ENCODE results near the gene RNF113A.
"Not testable (repeated sequence)": the region's sequence is repeated elsewhere in the genome, so short reads cannot be mapped to it uniquely, and the experiment has no call there.

RNF113A gene

DNA sequence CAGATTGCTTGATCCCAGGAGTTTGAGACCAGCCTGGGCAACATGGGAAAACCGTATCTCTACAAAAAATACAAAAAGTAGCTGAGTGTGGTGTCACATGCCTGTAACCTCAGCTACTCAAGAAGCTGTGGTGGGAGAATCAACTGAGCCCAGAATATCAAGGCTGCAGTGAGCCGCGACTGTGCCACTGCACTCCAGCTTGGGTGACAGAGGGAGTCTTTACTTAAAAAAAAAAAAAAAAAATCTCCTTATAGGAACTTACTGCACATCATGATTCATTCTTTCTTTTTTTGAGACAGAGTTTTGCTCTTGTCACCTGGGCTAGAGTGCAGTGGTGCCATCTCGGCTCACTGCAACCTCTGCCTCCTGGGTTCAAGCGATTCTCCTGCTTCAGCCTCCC, 43.1 kb downstream of the RNF113A start:
- DNase-seq, result no peak

DNA sequence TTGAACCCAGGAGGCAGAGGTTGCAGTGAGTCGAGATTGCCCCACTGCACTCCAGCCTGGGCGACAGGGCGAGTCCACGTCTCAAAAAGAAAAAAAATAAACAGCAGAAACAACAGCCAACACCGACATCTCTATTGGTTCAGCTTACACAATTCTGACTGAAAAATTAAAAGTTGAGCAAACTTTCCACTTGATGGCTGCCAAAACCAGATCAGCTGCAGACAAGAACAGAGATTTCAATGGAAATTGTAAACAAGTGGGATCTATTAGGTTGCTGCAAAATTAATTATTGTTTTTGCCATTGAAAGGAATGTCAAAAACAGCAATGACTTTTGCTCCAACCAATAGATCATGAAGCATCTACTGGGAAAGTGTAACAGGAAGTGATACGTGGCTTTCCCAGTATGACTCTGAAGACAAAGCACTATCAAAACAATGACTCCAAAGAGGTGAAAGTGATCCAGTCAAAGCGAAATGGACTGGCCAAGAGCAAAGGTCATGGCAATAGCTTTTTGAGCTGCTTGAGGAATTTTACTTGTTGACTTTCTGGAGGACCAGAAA, 45.1 kb downstream of the RNF113A start:
- DNase-seq, result no peak

DNA sequence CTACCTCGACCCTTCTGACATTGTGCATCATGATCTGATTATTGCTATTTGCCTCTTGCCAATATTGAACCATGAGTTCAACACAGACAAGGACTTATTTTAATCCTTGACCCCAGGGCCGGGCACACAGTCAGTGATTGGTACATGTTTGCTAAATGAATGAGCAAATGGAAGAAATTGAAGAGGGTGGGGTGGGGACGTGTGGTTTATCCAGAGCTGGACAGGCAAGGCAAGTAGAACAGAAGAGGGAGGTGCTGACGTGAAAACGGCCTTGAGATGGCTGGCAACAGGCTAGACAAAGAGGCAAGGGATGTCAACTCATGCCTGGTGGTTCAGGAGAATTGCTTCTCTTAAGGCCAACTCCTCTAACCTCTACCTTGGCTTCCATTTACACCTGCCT, 47.3 kb downstream of the RNF113A start:
- DNase-seq, result not testable (repeated sequence)

GRCh38 chrX:119821703-119822102, 49.8 kb downstream of the RNF113A start:
- DNase-seq, result not testable (repeated sequence)

Measured in DMS79 treated with DMSO at 0.1 percent for 48 hours (cell line).